ENCODE results near the gene HABP2.

DNA sequence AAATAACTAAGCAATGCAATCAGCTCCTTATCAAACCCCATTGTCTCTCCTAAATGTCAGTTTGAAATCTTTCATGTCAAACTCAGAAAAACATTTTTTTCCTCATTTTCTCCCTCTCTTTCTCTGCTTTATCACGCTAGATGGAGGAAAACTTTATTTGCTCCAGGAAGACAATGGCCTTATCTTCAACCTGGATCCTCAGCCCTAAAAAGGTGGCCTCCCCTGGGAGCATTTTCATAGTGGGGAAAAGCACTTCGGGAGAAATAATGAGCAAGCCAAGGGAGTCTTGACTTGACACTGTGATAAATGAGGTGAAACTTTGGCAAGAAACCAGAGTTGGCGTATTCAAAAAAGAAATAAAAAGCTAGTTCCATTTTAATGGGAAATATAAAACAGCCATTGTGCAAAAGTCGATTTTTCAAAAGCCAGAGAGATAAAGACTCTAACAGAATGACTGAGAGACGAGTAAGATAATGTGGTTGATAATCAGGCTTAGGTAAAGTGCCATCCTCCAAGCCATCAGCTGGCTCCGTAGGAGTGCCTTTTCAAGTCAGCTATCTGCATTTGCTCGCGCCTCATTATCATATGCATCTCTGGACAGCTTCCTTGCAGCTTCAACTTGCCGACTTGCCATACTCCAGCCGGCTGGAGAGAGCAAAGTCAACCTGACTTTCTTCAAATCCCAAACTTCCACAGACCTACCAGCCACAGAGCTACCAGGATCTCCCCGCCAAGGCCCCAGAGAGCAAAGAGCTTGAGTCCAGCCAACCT lies 19.9 kb downstream of the HABP2 start:
- no peak for TF ChIP-seq POLR2A (IDR thresholded peaks at IDR 0.05)
- TF ChIP-seq, protein P1, sequence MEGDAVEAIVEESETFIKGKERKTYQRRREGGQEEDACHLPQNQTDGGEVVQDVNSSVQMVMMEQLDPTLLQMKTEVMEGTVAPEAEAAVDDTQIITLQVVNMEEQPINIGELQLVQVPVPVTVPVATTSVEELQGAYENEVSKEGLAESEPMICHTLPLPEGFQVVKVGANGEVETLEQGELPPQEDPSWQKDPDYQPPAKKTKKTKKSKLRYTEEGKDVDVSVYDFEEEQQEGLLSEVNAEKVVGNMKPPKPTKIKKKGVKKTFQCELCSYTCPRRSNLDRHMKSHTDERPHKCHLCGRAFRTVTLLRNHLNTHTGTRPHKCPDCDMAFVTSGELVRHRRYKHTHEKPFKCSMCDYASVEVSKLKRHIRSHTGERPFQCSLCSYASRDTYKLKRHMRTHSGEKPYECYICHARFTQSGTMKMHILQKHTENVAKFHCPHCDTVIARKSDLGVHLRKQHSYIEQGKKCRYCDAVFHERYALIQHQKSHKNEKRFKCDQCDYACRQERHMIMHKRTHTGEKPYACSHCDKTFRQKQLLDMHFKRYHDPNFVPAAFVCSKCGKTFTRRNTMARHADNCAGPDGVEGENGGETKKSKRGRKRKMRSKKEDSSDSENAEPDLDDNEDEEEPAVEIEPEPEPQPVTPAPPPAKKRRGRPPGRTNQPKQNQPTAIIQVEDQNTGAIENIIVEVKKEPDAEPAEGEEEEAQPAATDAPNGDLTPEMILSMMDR (IDR thresholded peaks at IDR 0.05) = no peak
